Measurements from ENCODE around the gene RASAL1. TPM values are rescaled to one million over a fixed set of nuclear protein-coding genes. Genes with fewer than 3 reads are reported as not detected.

RASAL1 gene
- total RNA-seq, 1 experiment from 2014 or later: 85.9 TPM

DNA sequence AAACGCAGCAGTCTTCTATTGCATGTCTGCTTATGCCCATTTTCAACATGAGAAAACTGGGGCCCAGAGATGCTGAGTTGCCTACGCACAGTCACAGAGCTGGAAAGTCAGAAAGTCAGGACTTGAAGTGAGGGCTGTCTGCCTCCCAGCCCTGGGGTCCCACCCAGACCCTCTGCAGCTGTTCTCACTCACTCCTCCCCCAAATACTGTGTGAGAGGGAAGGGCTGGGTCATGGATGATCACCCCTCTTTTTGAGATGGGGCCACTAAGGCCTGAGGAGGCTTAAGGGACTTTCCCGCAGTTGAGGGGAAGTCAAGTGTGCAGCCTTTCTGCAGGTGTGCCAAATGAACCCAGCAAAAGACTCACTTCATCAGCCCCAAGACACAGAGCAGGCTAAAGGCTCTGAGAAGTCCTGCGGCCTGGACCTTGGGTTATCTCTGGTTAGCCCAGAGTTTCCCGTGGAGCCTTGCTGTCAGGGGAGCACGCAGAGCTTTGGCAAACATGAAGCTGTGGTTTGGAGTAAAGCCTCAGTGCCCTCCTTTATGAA lies 60.4 kb downstream of the RASAL1 start:
- no peaks in the 10 kb centered on the region for H3K9me3 Mint-ChIP-seq (ENCODE audit: low read depth, unreplicated experiment)
- H3K27me3 Mint-ChIP-seq (ENCODE audit: unreplicated experiment): peaks cover 73% of the 10 kb centered on the region
- intact Hi-C loops (cut with micrococcal nuclease; ENCODE audit: unreplicated experiment): no loop called here
- no peak for TF ChIP-seq CTCF (IDR thresholded peaks at IDR 0.05; ENCODE audit: unreplicated experiment)
- no TSS peak for BruUV-seq (replicated peaks)
- H3K36me3 Mint-ChIP-seq (ENCODE audit: insufficient read depth, unreplicated experiment): no peaks in the 10 kb centered on the region
- H3K4me3 Mint-ChIP-seq (ENCODE audit: low read depth, unreplicated experiment): no peak overlapping the region
- peaks cover 10% of the 10 kb centered on the region for H3K4me1 Mint-ChIP-seq (ENCODE audit: low read depth, unreplicated experiment)
- no peak overlapping the region for H3K27ac Mint-ChIP-seq (ENCODE audit: unreplicated experiment)
- no peak for DNase-seq
- CTCF ChIA-PET: no interaction called here

GRCh38 chr12:113073586-113073985 lies 62.0 kb downstream of the RASAL1 start:
- Mint-ChIP-seq H3K9me3 (ENCODE audit: low read depth, unreplicated experiment) (no peaks in the 10 kb centered on the region), H3K4me3 (ENCODE audit: low read depth, unreplicated experiment) (no peak overlapping the region), H3K36me3 (ENCODE audit: insufficient read depth, unreplicated experiment) (no peaks in the 10 kb centered on the region), H3K4me1 (ENCODE audit: low read depth, unreplicated experiment) (peaks cover 10% of the 10 kb centered on the region), H3K27me3 (ENCODE audit: unreplicated experiment) (peaks cover 57% of the 10 kb centered on the region), H3K27ac (ENCODE audit: unreplicated experiment) (no peak overlapping the region)
- CTCF ChIA-PET: no interaction called here
- intact Hi-C loops (cut with micrococcal nuclease; ENCODE audit: unreplicated experiment): no loop called here
- TF ChIP-seq CTCF (IDR thresholded peaks at IDR 0.05; ENCODE audit: unreplicated experiment): no peak
- BruUV-seq (replicated peaks): no TSS peak
- DNase-seq: no peak

- no peak for DNase-seq
- no peak for TF ChIP-seq CTCF (IDR thresholded peaks at IDR 0.05; ENCODE audit: unreplicated experiment)
- Mint-ChIP-seq H3K9me3 (ENCODE audit: low read depth, unreplicated experiment) (no peaks in the 10 kb centered on the region), H3K27me3 (ENCODE audit: unreplicated experiment) (peaks cover 51% of the 10 kb centered on the region), H3K27ac (ENCODE audit: unreplicated experiment) (no peak overlapping the region), H3K36me3 (ENCODE audit: insufficient read depth, unreplicated experiment) (no peaks in the 10 kb centered on the region), H3K4me1 (ENCODE audit: low read depth, unreplicated experiment) (peaks cover 10% of the 10 kb centered on the region), H3K4me3 (ENCODE audit: low read depth, unreplicated experiment) (no peak overlapping the region)
- intact Hi-C loops (cut with micrococcal nuclease; ENCODE audit: unreplicated experiment): no loop called here
- no TSS peak for BruUV-seq (replicated peaks)
- CTCF ChIA-PET: interaction anchor here (0.6 to 0.8 kb wide), 3 partner anchors 16 to 451 kb away, joined by 3 to 6 read pairs (median 3); partner anchors contain the start of genes DTX1 and RASAL1
These were observed 63.4 kb downstream of the RASAL1 start for GRCh38 chr12:113072136-113072535.

GRCh38 chr12:113071135-113072112 lies 64.1 kb downstream of the RASAL1 start:
- Mint-ChIP-seq H3K27ac (ENCODE audit: unreplicated experiment) (no peak overlapping the region), H3K36me3 (ENCODE audit: insufficient read depth, unreplicated experiment) (no peaks in the 10 kb centered on the region), H3K4me1 (ENCODE audit: low read depth, unreplicated experiment) (peaks cover 10% of the 10 kb centered on the region), H3K9me3 (ENCODE audit: low read depth, unreplicated experiment) (no peaks in the 10 kb centered on the region), H3K4me3 (ENCODE audit: low read depth, unreplicated experiment) (no peak overlapping the region), H3K27me3 (ENCODE audit: unreplicated experiment) (peaks cover 49% of the 10 kb centered on the region)
- no TSS peak for BruUV-seq (replicated peaks)
- intact Hi-C loops (cut with micrococcal nuclease; ENCODE audit: unreplicated experiment): no loop called here
- TF ChIP-seq CTCF (IDR thresholded peaks at IDR 0.05; ENCODE audit: unreplicated experiment): no peak
- DNase-seq: no peak
- CTCF ChIA-PET: interaction anchor here (0.6 to 0.8 kb wide), 3 partner anchors 15 to 452 kb away, joined by 3 to 6 read pairs (median 3); partner anchors contain the start of genes DTX1 and RASAL1
